ENCODE results near the gene SYT9. TPM values are rescaled to one million over a fixed set of nuclear protein-coding genes. Genes with fewer than 3 reads are reported as not detected.

The SYT9 gene
- polyA plus RNA-seq, 2 of the 4 experiments (the other 2 are of a cell fraction): 0.10 TPM; not detected in 1

- no peak overlapping the region for H3K4me2 ChIP-seq
- H3K4me3 ChIP-seq: no peak overlapping the region
- no peak overlapping the region for H3K27ac ChIP-seq
- WGBS (ENCODE audit: missing lambda C conversion rate): 31% methylated on average over 11 of the region's 11 CpGs
- ChIA-PET POLR2A (no interaction called here), CTCF (interaction anchor here (1.5 kb wide), 1 partner anchor 7 kb away, joined by 3 read pairs; no protein-coding TSS in a partner anchor)
- no peaks in the 10 kb centered on the region for H3K4me1 ChIP-seq
- no peak for FAIRE-seq
- TF ChIP-seq REST (IDR thresholded peaks at IDR 0.05) (no peak), MAZ (IDR thresholded peaks at IDR 0.05; ENCODE audit: borderline replicate concordance, low read depth, low read length) (no peak), SMC3 (IDR thresholded peaks at IDR 0.05) (no peak), PHF8 (IDR thresholded peaks at IDR 0.05; ENCODE audit: borderline replicate concordance, low read depth) (no peak), FOSL2 (IDR thresholded peaks at IDR 0.05) (no peak), FOSL2 (CRISPR knock-in tag; IDR thresholded peaks at IDR 0.05) (no peak)
- H3K9me3 ChIP-seq: no peaks in the 10 kb centered on the region
- no peak for DNase-seq (ENCODE audit: low read depth in 1 of 2, low spot score in 1 of 2)
- no peak for ATAC-seq
Measured at GRCh38 chr11:7303146-7303545, 51.4 kb downstream of the SYT9 start.

DNA sequence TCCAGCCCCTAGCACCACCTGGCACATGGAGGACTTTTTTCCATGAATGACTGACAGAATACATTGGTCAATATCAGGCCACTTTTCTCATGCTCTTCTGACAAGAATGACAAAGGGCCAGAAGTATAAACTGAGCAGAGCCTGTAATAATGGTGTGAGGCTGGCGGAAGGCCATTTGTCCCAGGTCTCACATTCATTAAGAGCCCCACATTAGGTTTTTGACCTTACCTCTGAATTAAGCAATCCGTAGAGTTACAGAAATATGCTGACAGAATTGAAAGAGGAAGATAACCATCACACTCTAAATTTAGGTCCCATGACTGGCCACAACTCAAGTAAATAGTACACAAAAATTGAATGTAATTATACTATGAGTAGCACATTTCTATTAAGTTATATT, 55.2 kb downstream of the SYT9 start:
- no peak overlapping the region for H3K27ac ChIP-seq
- CTCF ChIA-PET: interaction anchor here (0.9 kb wide), 1 partner anchor 10 kb away, joined by 3 read pairs; no protein-coding TSS in a partner anchor
- 9% methylated on average over 2 of the region's 2 CpGs for WGBS (ENCODE audit: missing lambda C conversion rate)
- POLR2A ChIA-PET: no interaction called here
- H3K9me3 ChIP-seq: no peaks in the 10 kb centered on the region
- no peak overlapping the region for H3K4me3 ChIP-seq
- DNase-seq (ENCODE audit: low read depth in 1 of 2, low spot score in 1 of 2) (no peak), ATAC-seq (no peak), FAIRE-seq (no peak)
- no peaks in the 10 kb centered on the region for H3K4me1 ChIP-seq
- no peak overlapping the region for H3K4me2 ChIP-seq
- TF ChIP-seq KDM5A (IDR thresholded peaks at IDR 0.05) (no peak), EP300 (IDR thresholded peaks at IDR 0.05) (no peak), POLR2A (IDR thresholded peaks at IDR 0.05; ENCODE audit: low read length) (no peak), SMC3 (IDR thresholded peaks at IDR 0.05) (no peak), NPAS2 (CRISPR knock-in tag; IDR thresholded peaks at IDR 0.05; ENCODE audit: borderline replicate concordance) (no peak), ZNF302 (CRISPR knock-in tag; IDR thresholded peaks at IDR 0.05) (no peak), ESRRA (IDR thresholded peaks at IDR 0.05; ENCODE audit: borderline replicate concordance, low read length) (no peak)

GRCh38 chr11:7307836-7308235, 56.1 kb downstream of the SYT9 start:
- DNase-seq (ENCODE audit: low read depth in 1 of 2, low spot score in 1 of 2) (no peak), FAIRE-seq (no peak), ATAC-seq (no peak)
- WGBS (ENCODE audit: missing lambda C conversion rate): 0% methylated on average over 2 of the region's 2 CpGs
- TF ChIP-seq NPAS2 (CRISPR knock-in tag; IDR thresholded peaks at IDR 0.05; ENCODE audit: borderline replicate concordance) (no peak), SMC3 (IDR thresholded peaks at IDR 0.05) (no peak), ZFP36 (IDR thresholded peaks at IDR 0.05; ENCODE audit: borderline replicate concordance, partially characterized antibody) (no peak), HES2 (IDR thresholded peaks at IDR 0.05) (no peak), TFCP2L1 (CRISPR knock-in tag; IDR thresholded peaks at IDR 0.05) (no peak), CEBPB (IDR thresholded peaks at IDR 0.05) (no peak), POLR2A (IDR thresholded peaks at IDR 0.05; ENCODE audit: low read length) (no peak), RFX5 (IDR thresholded peaks at IDR 0.05) (no peak), MAZ (IDR thresholded peaks at IDR 0.05; ENCODE audit: borderline replicate concordance, low read depth, low read length) (no peak), MYC (IDR thresholded peaks at IDR 0.05; ENCODE audit: borderline replicate concordance, low read length) (no peak), EHMT2 (IDR thresholded peaks at IDR 0.05; ENCODE audit: low read depth) (no peak), CHD2 (IDR thresholded peaks at IDR 0.05; ENCODE audit: low read length, partially characterized antibody) (no peak), FOXS1 (CRISPR knock-in tag; IDR thresholded peaks at IDR 0.05) (no peak), PHF8 (IDR thresholded peaks at IDR 0.05; ENCODE audit: borderline replicate concordance, low read depth) (no peak), RNF2 (IDR thresholded peaks at IDR 0.05; ENCODE audit: borderline replicate concordance, low read depth) (no peak), FOSL2 (IDR thresholded peaks at IDR 0.05) (no peak), FOSL2 (CRISPR knock-in tag; IDR thresholded peaks at IDR 0.05) (no peak)
- TF ChIP-seq, protein P1, sequence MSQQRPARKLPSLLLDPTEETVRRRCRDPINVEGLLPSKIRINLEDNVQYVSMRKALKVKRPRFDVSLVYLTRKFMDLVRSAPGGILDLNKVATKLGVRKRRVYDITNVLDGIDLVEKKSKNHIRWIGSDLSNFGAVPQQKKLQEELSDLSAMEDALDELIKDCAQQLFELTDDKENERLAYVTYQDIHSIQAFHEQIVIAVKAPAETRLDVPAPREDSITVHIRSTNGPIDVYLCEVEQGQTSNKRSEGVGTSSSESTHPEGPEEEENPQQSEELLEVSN (IDR thresholded peaks at IDR 0.05; ENCODE audit: borderline replicate concordance, low read depth): no peak
- H3K4me1 ChIP-seq: no peaks in the 10 kb centered on the region
- no peak overlapping the region for H3K4me3 ChIP-seq
- no peaks in the 10 kb centered on the region for H3K9me3 ChIP-seq
- ChIA-PET CTCF (interaction anchor here (0.9 kb wide), 1 partner anchor 9 kb away, joined by 3 read pairs; no protein-coding TSS in a partner anchor), POLR2A (no interaction called here)
- H3K27ac ChIP-seq: no peak overlapping the region
- H3K4me2 ChIP-seq: no peak overlapping the region

Data from A549 (cell line).